Transverse colon (tissue), 4 donors: ENCODE measurements around the gene SERPINB12.

ENCODE experiments used
- EP300 ChIP-seq: sonication (generic); formaldehyde crosslinking; IDR thresholded peaks from one replicate; pipeline ENCODE4 v1.6.1; 2017; ENCODE audit warnings: antibody characterized with exemption, low read depth
- POLR2A ChIP-seq: fragments of 450-650 bp; IDR thresholded peaks from one replicate; pipeline ENCODE4 v1.6.1; 2016; ENCODE audit warnings: antibody characterized with exemption, mild to moderate bottlenecking, moderate library complexity
- POLR2AphosphoS5 ChIP-seq, 3 donors: sonication (generic); formaldehyde crosslinking; IDR thresholded peaks; one replicate each; pipeline ENCODE4 v1.6.1; 2016; ENCODE audit warnings: antibody characterized with exemption in 3 of 3
- TF ChIP-seq, protein P1 (sequence below), 5 experiments: fragments of 200-600 bp in 3 of 5; fragments of 450-650 bp in 2 of 5; sonication (generic) in 3 of 5; IDR thresholded peaks; 1 replicate in 2 of 5; 2 replicates in 3 of 5; pipeline ENCODE4 v1.5.1; 2016 to 2017; ENCODE audit warnings: antibody characterized with exemption in 5 of 5, inconsistent platforms in 3 of 5, mild to moderate bottlenecking in 2 of 5, moderate library complexity in 1 of 5

DNA sequence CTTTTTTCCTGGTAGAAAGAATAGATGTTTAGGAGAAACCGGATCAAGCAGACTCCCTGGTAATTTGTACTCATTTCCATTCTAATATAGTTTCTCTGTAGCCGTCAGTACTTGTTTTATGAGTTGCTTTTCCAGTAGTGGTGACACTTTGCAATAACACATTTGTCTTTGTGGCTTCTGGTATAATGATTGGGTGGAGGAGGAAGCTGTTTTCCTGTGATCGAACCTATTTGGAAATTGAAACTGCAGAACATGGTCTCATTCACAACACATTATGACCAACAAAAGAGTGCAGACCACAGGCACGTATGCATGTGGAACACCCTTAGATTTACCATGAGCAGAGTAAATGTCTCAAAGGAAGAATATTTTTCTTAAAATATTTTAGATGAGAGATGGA lies 7.6 kb upstream of the SERPINB12 start:
- TF ChIP-seq, protein P1, sequence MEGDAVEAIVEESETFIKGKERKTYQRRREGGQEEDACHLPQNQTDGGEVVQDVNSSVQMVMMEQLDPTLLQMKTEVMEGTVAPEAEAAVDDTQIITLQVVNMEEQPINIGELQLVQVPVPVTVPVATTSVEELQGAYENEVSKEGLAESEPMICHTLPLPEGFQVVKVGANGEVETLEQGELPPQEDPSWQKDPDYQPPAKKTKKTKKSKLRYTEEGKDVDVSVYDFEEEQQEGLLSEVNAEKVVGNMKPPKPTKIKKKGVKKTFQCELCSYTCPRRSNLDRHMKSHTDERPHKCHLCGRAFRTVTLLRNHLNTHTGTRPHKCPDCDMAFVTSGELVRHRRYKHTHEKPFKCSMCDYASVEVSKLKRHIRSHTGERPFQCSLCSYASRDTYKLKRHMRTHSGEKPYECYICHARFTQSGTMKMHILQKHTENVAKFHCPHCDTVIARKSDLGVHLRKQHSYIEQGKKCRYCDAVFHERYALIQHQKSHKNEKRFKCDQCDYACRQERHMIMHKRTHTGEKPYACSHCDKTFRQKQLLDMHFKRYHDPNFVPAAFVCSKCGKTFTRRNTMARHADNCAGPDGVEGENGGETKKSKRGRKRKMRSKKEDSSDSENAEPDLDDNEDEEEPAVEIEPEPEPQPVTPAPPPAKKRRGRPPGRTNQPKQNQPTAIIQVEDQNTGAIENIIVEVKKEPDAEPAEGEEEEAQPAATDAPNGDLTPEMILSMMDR (IDR thresholded peaks at IDR 0.05), result no peak
- TF ChIP-seq POLR2A (no peak), POLR2AphosphoS5 (IDR thresholded peaks at IDR 0.05) (no peak), EP300 (no peak)
